Fibroblast of the aortic adventitia (primary cell): ENCODE results near the gene CCDC57. TPM values are rescaled to one million over a fixed set of nuclear protein-coding genes. Genes with fewer than 3 reads are reported as not detected.

ENCODE experiments used
- DNase-seq: peaks from one replicate; pipeline ENCODE4 v3.0.0-alpha.2; 2010; ENCODE audit warnings: low read depth
- H3K4me3 ChIP-seq: 2 replicates; pipeline ENCODE4 v1.5.1; 2011; ENCODE audit warnings: low read depth, mild to moderate bottlenecking, control low read depth, low read length, moderate library complexity
- CTCF ChIP-seq: IDR thresholded peaks from 2 replicates; pipeline ENCODE4 v1.5.1; 2011; ENCODE audit warnings: mild to moderate bottlenecking, low read length, control low read depth, inconsistent platforms; ENCODE audit not compliant: insufficient read depth
- total RNA-seq: library from RNA; depleted of rRNA; stranded (reverse); fragments of >200 nt; gene quantifications from 2 replicates; pipeline ENCODE4 v1.2.3, GENCODE V29; 2012; ENCODE audit warnings: low replicate concordance

The CCDC57 gene
- total RNA-seq, 1 donor: 15.2 TPM

DNA sequence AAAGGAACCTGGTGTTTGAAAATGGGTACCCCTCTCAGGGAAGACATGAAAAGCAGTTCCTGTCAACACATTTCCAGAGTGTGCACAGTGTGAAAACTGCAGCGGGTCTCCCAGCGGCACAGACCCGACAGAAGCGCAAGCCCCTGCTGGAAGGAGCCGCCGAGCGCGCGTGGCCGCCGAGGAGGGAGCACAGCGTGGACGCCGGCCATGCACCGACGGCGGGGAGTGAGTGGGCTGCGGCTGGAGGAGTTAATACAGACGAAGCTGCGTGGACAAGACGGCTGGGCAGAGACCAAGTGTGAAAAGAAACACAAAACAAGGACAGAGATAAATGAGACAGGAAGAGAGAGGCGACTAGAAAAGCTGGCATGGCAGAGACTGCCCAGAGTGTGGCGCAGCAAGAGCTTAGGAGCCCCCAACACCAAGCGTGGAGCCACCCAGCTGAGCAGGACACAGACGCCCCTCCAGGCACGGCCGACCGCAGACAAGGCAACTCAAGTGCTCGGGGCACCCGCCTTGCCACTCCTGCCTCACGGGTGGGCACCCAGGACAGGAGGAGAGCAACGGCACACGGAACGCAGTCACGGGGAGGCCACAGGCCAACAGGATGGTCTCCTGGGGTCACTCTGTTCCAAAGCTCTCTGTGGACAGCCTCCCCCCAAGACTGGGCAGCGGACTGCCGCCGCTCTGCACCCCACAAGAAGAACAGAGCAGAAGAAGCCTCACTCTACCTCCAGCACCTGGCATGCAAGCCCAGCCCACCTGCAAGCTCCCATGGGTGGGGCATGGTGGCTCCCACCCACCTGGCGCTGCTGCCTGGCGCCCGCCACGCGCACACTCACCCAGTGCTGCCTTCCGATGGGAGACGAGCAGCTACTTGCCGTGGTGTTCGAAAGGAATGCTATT, 32.7 kb upstream of the CCDC57 start:
- TF ChIP-seq CTCF: no peak
- no peak for DNase-seq
- H3K4me3 ChIP-seq: no peak overlapping the region

GRCh38 chr17:82244413-82245133, 31.9 kb upstream of the CCDC57 start:
- peak; percentile 60 for TF ChIP-seq CTCF
- no peak overlapping the region for H3K4me3 ChIP-seq
- peak; percentile 47 for DNase-seq

GRCh38 chr17:82243648-82244412, 31.2 kb upstream of the CCDC57 start:
- DNase-seq: no peak
- TF ChIP-seq CTCF: no peak

DNA sequence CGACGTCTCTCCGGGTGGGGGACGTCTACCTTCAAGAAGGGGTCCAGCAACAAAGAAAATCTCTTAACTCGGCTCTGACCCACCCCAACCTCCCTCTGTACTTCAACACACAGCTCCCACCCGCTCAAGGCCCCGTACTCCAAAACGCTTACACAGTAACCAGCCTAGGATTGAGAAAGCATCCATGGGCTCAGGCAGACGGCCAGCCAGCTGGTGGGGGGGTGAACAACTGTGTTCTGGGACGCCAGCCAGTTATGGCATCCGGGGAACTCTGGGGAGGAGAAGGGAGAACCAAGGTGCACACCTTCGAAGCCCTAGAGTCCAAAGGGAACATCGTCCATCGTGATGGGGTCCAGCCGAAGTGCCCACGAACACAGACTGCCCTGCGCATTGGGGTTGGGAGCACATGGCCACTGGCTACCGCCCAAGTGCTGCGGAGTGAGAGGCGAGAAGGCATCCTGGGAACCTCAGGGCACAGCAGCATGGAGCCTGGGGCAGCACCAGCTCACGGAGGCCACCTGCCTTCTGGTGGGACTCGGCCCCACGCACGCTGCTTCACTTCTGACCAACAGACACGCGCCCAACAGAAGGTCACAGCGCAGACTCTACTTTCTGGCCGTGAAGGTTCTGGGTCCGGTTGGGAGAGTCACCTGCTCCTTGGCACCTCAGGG, 30.5 kb upstream of the CCDC57 start:
- no peak for TF ChIP-seq CTCF
- no peak overlapping the region for H3K4me3 ChIP-seq
- DNase-seq: peak; percentile 84

More at GRCh38 chr17:82243648-82244412, 31.2 kb upstream of the CCDC57 start:
- H3K4me3 ChIP-seq: no peak overlapping the region

DNA sequence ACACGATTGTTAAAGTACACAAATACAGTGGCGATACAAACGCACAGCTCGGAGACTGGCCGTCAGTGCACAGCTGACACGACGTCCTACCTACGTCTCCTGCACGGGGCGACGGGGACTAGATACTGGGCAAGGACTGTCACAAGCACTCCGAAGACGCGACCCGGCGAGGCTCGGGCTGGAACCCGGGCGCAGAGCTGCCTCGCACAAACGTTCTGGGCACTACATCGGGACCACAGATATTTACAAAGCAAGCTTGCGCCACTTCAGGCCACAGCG, 30.0 kb upstream of the CCDC57 start:
- no peak overlapping the region for H3K4me3 ChIP-seq
- TF ChIP-seq CTCF: no peak
- no peak for DNase-seq

DNA sequence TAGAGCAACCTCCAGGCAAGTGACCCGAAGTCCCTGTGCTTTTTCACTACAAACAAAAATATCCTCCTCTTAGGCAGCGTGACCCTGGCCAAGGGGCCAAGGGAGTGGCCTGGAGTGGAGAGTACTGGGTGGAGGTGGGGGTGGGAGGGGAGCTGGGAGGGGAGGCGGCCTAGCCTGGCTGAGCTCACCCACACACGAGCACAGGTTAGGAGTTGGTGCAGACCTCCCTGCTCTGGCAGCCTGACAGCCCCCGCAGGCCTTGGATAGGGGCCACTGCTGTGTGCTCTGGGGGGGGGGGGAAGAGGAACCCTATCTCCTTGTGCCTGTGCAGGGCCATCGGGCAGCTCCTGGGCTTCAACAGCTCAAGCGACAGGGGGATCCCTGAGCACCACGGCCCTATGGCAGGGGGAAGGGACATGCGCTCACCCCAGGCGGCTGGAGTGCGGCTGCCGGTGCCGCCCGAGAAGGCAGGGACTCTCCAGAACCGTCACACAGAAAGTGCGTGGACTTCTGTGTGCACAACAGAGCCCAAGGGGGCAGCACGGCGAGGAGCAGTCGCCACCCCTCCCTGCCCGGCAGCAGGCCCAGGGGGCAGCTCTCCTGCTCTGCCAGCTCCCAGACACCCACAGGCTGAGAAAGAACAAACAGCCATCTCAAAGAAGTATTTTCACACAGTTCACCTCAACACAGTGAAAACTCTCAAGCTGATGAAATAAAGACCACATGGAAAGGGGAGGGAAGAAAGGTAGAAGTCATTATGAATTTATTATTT, 29.5 kb upstream of the CCDC57 start:
- TF ChIP-seq CTCF: no peak
- DNase-seq: peak; percentile 58
- H3K4me3 ChIP-seq: no peak overlapping the region
